HS-5 (cell line): Measurements from ENCODE around the gene CYFIP2.

ENCODE experiments used
- DNase-seq: peaks from one replicate; pipeline ENCODE4 v3.0.0-alpha.2; 2012; ENCODE audit warnings: low read depth

Gene CYFIP2

DNA sequence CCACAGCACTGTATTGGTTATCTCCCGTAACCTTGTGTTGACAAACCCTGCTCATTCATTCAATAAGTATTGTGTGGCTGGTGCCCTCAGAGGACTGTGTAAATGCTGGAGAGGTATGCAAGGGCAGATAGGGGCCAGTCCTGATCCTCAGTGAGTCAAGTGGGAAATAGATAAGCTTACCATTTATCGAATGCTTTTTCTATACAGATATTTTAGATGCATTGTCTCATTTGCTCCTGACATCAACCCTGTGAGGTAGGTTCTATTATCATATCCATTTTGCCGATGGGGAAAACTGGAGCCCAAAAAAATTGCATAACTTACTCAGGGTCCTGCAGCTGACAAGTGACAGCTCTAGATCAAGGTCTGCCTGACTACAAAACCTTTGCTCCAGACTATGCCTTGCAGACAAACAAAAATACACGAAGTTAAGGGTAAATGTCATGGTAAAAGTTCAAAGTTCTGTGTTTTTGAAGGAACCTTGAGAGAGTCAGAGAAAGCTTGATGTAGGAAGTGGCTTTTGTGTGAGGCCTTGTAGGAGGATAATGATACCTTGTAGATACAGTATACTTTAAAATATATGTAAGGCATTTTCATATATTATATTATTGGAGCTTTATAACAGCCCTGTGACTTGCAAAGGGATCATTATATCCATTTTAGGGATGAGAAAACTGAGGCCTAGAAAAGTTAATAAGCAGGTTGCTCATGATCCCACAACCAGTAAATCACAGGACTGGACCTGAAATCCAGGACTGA, 22.7 kb downstream of the CYFIP2 start:
- no peak for DNase-seq

DNA sequence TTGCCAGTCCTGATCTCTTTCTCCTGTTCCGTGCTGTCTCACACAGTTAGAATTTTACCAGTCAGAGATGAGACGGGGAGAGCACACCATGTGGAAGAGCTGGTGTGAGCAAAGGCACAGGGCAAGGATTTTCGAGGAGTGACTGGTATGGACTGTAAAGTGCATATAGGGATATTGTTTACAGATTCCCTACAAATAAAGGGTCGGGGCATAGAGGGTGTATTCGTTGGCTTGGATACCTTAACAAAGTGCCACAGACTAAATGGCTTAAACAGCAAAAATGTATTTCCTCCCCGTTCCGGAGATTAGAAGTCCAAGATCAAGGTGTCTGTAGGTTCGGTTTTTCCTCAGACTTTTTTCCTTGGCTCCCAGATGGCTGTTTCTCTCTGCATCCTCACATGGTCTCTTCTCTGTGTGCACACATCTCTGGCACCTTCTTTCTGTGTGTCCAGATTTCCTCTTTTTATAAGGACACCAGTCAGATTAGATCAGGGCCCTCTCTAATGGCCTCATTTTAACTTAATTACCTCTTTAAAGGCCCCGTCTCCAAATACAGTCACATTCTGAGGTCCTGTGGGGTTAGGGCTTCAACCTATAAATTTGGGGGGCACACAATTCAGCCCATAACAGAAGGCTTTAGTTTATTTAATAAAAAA, 23.4 kb downstream of the CYFIP2 start:
- no peak for DNase-seq

DNA sequence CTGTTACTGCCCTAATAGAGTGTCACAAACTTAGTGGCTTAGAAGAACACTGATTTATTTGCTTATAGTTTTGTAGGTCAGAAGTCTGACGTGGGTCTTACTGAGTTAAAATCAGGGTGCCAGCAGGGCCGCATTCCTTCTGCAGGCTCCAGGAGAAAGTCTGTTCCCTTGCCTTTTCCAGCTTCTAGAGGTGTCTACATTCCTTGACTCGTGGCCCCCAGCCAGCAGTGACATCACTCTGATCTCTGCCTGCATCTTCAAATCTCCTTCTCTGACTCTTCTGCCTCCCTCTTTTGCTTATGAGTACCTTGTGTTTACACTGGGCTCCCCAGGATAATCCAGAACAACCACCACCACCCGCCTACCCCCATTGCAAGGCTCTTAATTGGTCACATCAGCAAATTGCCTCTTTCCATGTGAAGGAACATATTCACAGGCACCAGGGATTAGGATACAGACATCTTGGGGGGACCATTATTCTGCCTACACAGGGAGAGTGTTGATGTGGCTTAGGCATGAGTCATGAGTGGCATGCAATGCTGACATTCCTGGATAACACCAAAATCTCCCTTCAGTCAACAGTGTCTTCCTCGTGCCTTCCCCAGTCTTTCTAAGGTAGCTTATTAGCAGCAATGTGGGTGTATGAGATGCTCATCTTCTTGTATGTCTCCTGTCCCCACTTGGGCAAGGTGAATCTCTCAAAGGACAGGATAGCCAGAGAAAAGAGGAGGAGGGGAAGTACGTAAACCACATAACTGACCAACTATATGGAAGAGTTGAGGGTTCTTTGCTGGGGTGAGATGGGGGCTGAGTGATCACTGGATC, 24.4 kb downstream of the CYFIP2 start:
- DNase-seq, result peak; percentile 31

DNA sequence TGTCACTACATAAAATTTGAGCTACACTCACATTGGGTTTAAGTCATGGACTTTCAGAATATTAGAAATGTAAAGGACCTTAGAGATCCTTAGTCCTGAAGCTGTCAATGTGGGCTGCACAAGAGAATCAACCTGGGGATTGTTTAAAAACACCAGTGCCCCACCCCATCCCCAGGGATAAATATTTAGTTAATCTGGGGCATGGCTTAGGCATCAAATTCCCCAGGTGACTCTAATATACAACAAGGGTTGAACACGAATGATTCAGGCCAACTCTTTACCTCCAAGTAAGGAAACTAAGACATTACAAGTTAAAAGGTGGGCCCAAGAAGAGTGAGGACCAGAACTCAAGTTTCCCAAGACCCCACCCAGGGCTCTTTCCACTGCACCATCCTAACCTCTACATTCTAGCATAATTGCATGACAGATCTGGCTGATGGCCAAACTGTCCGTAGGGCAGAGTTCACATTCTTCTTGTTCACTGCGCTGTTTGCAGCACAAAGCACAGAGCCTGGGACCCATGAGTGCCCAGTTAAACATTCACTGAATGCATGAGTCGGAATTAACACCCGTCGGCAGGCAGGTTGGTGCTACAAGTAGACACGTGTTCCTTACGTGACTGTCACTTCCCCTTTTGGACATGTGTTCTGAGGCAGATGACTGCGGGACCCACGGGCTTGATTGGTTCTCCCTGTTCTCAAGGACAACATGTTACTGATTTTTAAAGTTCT, 25.2 kb downstream of the CYFIP2 start:
- DNase-seq, result no peak

DNA sequence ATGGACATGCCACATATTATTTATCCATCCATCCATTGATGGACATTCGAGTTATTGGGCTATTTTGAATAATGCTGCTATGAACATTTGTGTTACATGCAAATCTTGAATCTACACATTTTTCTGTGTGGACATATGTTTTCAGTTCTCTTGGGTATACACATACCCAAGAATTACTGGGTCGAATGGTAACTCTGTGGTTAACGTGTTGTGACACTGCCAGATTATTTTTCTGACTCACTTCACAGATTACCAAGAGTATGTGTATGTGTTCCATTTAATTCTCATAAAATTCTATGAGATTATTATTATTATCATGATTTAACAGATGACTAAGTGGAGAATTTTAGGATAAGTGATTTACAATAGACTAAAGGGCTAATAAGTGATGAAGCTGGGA, 26.7 kb downstream of the CYFIP2 start:
- no peak for DNase-seq

DNA sequence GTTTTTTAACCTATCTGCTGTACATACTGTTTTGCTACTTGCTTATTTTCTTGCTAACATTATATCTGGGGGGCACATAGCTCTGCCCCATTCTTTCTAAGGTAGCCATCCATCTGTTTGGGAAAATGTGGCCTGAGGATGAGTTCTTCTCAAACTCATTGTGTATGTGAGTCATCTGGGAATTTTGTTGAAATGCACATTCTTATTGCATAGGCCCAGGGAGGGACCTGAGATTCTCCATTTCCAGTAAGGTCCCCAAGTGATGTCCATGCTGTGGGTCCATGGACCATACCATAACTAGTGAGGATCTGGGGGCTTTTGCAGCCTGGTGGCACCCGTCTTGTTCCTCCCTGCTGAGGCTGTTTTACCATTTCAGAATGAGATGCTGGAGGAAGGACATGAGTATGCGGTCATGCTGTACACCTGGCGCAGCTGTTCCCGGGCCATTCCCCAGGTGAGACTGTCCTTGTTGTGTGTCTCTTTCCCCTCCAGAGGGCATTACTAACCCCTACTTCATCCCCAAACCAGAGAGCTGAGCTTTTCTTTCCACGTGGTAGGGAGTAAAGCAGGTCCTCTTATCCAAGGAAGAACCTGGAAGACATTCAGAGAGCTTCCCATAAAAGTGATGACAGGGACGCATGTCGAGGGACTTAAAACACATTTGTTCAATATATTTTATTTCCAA, 28.6 kb downstream of the CYFIP2 start:
- no peak for DNase-seq

DNA sequence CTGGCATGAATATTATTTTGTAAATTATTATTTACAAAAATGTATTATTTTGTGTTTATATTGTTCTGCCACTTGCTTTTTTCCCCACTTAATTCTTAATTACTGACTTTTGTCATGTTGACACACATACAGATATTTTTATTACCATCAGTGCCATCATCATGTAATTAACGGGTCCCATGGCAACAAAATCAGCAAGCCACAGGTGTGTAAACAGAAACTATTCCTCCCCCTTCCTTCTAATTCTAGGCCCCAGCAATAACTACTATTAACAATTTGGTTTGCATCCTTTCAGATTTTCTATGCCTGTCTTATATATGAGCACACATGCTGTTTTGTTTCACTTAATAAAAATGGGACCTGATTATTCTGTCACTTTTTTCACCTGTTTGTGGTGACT, 29.3 kb downstream of the CYFIP2 start:
- DNase-seq, result no peak

DNA sequence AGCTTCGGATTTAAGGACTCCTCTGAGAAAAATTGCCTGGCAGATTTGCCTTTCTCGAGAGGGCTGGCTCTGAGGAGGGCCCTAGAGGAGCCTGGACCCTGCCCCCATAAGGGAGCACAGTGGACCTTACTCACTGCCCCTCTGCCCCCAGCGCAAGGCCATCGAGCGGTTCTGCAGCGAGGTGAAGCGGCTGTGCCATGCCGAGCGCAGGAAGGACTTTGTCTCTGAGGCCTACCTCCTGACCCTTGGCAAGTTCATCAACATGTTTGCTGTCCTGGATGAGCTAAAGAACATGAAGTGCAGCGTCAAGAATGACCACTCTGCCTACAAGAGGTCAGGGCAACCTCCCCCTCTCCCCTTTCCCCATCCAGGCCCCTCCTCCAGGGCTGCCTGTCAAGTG, 34.6 kb downstream of the CYFIP2 start:
- DNase-seq, result no peak

DNA sequence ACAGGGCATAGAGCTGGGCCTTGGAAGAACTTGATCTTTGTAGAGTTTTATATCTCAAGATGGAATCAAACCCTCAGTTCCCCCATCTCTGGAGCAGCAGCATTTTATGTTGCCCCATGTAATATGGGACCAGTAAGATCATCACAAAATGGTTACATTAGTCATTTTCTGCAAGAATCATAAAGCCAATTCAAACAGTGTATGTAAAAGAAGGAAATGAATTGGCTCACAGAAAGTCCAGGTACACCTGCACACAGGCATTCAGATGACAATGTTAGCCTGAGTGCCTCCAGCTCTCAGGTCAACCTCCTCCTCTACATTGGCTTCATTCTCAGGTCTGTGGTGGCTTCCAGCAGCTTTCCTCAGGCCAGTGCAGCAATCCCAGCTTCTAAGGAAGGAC, 35.1 kb downstream of the CYFIP2 start:
- DNase-seq, result no peak

DNA sequence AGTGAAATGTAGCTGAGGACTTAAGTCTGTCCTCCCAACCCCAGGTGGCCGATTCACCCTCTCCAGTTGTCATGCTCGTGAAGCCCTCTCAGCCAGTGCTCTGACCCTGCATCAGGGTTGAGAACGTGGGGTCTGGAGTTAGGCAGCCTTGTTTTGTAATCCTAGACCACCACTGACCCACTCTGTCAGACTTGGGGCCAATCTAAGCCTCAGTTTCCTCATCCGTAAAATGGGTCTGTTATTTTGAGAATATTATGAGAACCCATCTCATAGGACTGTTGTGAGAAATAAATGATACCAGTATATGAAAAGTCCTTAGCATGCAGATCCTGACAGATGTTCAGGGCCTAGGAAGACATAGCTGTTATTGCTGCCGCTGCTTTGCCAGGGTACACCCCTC, 37.1 kb downstream of the CYFIP2 start:
- no peak for DNase-seq

DNA sequence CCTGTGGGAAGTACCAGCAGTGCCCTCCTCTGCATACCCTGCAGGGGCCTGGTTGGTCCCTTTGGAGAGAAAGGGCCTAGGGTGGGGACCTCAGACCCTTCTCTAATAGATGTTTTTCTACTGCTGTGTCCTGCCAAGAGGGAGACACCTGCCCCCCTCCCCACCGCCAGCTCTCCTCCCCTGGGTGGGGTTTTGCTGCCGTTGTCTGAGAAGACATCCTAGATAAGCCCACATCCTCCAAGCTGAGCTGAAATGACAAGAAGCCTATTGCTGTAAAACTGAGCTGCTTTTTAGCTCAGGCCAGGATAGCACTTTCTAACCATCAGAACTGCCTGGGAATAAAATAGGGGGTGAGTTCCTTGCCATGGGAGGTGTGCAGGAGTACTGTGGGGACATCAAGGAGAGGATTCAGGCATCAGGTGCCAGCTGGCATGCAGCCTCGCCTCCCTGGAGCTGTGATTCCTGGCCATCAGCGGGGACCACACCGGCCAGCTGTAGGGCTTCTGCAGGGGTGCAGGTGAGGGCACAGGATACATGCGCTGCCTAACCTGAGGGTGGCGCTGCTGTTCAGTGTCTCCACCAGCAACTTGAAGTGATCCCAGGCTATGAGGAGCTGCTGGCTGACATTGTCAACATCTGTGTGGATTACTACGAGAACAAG, 37.9 kb downstream of the CYFIP2 start:
- no peak for DNase-seq

DNA sequence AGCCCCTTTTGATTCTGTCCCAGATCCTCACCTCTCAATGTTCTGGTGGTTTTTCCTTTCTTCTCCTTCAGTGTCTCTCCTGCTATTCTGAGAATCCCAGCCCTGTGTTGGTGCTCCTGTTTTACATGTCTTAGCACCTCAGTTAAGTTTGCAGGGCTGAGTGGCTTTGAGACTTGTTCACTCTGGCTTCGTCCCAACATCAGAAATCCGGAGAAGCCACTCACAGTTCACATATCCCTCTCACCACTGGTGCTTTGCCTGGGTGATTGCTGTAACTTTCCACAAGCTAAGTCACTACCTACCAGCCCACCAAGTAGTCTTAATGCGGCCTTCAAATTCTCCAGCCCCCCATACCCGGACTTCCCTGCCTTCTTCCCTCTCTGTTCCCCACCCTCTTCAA, 40.2 kb downstream of the CYFIP2 start:
- no peak for DNase-seq

DNA sequence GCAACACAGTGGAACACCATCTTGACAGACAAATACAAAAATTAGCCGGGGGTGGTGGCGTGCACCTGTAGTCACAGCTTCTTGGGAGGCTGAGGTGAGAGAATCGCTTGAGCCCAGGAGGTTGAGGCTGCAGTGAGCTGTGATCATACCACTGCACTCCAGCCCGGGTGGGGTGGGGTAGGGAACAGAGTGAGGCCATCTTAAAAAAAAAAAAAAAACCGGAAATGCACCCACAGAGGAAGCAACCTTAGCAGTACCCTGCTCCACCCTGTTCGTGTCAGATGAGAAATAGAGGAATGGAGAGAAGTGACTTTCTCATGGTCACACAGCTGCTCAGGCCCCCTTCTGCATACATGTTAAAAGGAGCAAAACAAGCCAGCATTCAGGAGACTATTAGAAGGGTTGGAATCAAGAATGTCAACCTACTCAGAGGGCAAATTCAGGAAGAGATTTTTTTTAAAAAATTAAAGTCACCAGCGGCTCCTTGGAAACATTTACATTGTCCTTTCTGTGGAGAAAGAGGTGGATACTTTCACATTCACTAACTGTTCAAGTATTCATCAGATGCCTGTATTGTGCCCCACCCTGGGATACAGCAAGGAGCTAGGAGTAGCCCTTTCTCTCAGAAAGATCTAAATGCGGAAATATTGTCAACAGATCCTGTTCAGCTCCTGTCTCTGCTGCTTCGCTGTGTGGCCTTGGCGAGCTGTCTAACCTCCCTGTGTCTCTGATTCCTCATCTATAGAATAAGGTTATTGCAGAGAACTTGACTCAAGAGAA, 41.0 kb downstream of the CYFIP2 start:
- no peak for DNase-seq

DNA sequence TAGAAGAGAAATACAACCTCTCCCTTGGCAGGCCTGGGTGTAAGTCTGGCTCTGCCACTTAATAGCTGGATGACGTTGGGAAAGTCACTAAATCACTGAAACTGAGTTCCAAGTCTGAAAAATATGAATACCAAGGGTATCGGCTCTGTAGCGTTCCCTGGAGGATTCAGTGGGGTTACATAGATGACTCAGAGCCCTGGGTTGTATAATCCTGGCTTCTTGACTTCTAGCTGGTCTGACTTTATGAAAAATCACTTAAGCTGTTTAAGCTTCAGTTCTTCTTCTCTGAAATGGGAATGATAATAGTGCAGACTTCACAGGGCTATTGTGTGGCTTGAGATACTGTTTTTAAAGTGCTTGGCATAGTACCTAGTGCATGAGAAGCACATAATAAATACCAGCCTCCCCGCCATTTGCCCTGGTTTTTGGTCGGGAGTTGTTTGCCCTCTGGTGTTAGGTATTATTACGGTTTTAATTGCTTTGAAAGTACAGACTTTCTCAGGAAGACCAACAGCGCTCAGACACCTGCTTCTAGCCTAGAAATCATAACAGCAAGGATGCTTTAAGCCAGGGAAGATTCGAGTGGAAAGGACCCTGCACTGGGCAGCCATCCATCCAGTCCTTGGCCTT, 43.0 kb downstream of the CYFIP2 start:
- DNase-seq, result peak; percentile 13

DNA sequence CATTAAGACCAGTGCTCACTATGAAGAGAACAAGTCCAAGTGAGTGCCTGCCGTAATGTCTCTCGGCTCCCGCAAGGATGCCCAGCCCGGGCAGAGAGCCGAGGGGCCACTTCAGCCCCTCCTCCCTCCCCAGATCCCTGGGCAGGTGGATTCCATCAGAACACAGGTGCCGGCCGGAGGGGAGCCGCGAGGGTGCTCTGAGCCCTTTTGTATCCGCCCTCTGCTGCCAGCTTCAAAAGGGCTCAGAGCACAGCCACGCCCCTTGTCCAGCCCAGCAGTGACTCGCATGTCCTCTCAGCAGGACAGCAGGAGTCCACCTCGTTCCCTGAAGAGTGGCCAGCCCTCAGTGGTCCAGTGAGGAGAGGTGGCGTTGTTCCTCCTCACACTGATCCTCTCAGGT, 43.9 kb downstream of the CYFIP2 start:
- DNase-seq, result no peak

DNA sequence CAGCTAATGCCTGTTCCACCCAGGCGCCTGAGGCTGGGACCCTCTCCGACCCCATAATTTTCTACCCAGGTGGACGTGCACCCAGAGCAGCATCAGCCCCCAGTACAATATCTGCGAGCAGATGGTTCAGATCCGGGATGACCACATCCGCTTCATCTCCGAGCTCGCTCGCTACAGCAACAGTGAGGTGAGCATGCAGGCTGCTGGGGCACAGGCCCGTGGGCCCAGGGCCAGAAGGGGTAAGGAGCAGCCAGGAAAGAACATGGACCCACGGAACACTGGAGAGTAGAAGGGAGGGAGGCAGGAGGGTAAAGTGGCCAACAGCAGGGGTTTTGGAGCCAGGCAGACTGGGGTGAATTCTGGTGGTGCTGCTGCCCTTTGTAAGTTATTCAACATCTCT, 45.7 kb downstream of the CYFIP2 start:
- no peak for DNase-seq

DNA sequence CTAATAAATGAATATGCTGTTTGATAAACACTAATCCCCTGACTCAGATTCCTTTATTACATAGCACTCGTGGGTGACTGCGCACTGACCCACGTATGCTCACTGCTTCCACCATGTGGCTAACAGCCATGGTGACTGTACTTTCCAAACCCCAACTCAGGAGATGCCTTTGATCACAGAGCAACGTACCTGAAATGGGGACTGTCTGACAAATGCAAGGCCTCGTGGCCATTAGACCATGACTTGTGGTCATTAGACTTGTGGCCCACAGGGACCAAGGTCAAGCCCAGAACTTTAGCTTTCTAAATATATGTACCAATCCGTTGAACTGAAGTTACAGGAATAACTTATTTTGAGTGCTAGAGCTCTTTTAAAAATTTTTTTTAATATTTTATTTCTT, 46.6 kb downstream of the CYFIP2 start:
- peak; percentile 25 for DNase-seq

DNA sequence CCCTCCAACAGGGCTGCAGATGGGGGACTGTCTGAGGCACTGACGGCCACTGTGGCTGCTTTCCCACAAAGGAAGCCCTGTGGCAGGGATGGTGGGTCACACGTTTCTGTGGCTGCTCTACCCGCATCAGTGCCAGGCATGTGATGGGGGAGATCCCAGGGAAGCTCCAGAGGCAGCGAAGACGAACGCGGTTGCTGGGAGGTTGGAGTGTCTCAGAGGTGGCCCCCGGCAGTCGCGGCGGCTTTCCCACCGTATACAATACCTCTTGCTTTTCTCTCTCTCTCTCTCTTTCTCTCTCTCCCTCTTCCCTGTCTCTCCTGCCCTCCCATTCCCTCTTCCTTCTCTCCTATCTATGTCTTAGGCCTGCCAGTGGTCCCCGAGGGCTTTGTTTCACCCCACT, 56.7 kb downstream of the CYFIP2 start:
- no peak for DNase-seq

DNA sequence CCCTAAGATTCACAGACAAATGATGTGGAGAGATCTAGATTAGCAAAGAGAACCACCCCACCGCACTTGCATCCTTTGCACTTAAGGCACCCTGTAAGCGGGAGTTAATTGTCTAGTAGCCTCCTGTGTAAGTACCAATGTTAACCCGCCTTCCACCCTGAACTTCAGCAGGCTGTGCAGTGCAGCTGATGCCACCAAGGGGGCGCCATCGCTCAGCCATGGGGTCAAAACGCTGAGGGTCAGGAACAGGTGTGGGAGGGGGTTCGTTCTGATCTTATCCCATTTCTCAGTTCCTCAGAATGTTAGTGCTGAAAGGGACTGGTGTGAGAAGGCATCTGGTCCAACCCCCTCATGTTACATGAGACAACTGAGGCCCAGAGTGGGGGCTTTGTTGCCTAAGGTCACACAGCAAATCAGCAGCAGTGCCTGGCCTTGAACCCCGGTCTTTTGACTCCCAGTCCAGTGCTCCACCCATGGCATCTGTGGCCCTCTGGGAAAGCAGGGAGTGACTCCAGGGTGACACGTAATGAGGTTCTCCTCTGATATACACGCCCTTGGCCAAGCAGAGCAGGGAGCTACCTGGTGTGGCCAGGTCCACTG, 57.3 kb downstream of the CYFIP2 start:
- no peak for DNase-seq

DNA sequence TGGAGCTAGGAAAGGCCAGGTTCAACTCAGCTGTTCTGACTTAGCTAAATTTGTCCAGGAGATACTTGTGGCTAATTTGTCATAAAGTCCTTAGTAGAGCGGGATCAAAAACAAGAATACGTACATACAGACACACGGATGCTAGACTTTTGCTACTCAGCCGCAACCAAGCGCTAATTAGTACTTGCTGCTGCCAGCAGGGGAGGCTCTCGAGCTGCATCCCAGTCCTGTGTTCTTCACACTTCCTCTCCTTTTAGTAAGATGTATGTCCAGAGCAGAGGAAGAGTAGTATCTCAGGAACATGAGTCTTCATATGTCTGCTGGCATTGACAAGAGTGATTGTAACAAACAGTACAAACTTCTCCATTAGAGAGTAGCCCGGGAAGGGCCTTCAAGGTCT, 58.3 kb downstream of the CYFIP2 start:
- no peak for DNase-seq
